NCI-H510A (cell line): ENCODE measurements around the gene OPCML.
A peak's percentile ranks its signal among the peaks of the same experiment; 100 is the strongest.

ENCODE experiments used
- DNase-seq: peaks from one replicate; lab custom pipeline; 2025; lab: John Stamatoyannopoulos, UW

Gene OPCML

GRCh38 chr11:132848336-132848735, 684.0 kb downstream of the OPCML start:
- no peak for DNase-seq

- DNase-seq = no peak
These were observed 686.2 kb downstream of the OPCML start for GRCh38 chr11:132846075-132846474.

DNA sequence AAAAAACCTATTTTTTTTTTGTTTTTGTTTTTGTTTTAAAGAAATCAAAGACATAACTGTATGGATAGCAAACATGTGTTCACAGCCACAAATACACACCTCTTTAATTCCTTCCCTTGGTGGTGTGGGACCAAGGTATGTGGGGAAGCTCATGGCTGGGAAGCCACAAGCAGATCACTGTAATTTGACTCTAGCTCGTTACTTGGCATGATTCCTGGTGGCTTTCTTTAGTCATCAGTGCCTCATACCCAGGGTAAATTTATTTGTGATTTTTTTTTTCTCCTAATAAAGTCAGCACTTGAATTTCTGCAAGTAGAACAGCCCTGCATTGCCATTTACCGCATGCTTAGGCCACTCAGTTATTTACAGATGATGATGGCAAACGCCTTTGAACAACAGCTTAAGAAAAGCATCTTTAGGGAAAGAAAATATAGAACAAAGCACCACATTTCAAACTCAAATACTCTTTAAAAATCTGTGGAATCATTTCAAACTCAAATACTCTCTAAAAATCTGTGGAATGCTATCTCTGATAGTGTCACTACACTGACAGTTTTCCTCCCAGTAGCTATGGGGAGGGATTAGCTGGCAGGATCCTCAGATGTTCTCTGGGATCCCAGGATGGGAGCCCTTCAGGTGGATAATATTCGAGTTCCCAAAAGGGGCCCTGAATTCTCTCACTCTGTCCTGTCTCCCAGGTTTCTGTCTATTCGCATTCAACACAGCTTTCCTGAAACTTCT, 687.2 kb downstream of the OPCML start:
- DNase-seq = peak; percentile 22

DNA sequence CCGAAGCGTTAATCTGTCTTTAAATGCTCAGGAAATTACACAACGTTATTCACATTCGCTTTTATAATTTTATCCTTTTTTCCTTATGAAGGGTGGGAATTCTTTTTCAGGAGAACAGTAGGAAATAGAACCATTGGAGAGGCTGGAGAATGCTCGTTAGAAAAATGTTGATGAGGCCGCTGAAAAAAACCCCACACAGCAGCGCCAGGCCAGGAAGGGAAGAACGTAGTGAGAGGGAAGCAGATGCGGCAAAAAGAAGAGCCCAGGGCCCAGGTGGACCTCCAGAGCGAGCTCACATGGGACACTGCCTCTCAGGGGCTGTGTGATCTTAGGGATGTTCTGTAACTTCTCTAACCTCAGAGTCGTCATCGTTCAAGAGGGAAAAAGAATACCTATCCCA, 691.6 kb downstream of the OPCML start:
- no peak for DNase-seq

GRCh38 chr11:132840191-132840590, 692.1 kb downstream of the OPCML start:
- no peak for DNase-seq

- DNase-seq = no peak
These were observed 692.9 kb downstream of the OPCML start for GRCh38 chr11:132839236-132839945.

GRCh38 chr11:132838627-132839026, 693.7 kb downstream of the OPCML start:
- no peak for DNase-seq

DNA sequence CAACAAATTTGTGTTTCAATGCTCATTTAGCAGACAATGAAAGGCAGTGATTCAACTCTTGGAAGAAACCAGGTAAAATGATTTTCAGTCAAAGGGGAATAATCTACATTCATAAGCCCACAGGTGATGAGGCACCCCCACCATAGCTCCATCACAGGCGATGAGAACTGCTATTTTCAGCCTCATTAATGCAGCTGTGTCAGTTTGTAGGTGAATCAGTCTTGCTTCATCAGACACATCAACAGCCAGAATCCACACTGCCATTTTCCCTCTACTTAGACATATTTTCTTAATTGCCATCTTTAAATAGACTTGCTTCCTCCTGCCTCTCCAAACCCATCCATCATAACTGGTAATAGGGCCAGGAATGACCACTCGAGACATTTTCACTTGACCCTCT, 701.0 kb downstream of the OPCML start:
- DNase-seq = no peak

DNA sequence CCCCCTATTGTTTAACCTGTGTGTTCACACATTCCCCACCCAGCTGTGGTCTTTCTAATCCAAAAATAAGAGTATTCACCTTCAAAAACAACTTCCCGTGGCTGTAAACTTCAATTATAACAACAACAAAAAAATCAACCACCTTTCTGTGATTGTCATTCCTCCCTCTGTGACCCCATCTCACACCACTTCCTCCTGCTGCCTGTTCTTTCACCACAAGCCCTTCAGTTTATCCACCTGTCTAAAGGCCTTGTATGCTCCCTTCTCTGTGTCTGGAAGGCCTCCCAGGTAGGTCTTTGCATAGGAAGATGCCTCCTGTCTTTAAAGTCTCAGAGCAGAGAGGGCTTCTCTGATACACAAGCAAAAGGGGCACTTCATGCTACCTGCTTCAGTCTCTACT, 707.7 kb downstream of the OPCML start:
- no peak for DNase-seq

GRCh38 chr11:132822276-132822675, 710.0 kb downstream of the OPCML start:
- DNase-seq = no peak

DNA sequence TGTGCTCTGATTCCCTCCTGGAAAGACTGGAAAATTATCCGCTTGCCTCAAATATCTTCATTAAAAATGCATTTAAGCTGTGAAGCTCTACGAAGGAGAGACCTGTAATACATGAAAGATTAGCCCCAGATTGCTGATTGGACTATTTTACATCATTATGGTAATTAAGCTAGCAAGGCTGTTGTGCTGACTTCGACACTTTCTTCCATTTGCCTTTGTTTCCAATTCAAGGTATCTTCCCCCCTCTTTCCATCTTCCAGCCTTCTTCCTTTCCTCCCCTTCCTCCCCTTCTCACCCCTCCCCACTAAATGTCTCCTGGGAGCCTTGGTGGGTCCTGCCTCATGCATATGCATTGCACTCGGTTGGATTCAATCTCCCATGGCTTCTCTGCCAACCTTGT, 710.8 kb downstream of the OPCML start:
- DNase-seq = no peak

DNA sequence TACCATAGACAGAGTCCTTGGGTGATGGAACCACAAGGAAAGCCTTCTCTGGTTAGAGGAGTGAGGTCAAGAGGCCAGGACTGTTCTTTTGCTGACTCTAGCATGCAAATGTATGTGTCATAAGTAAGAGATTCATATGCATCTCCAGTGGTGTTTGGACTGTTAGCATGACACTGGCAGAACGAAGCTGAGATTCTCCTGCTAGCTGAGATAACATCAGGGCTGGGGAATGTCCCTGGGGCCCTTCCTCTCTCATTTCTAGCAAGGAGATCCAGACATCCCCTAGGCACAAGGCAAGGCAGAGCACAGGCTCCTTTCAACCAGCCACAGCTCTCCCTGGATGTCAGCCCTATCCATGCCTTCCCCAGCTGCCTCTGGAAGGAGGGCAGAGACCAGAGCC, 711.3 kb downstream of the OPCML start:
- DNase-seq = no peak

DNA sequence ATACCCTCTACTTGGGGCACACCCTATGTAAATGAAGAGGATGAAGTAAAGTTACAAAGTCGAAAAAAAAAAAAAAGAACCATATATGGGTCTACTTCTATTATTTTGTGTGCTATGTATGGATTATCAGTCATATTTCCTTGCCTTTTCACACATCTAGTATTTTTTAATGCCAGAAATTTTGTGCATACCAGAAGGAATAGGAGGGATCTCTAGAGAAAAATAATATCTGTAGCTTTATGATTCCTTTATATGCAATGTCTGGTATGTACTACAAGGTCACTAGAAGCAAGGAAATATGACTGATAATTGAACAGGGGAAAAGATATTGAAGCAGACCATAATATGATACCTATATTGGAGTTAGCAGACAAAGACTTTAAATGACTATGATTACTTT, 713.4 kb downstream of the OPCML start:
- DNase-seq = no peak

DNA sequence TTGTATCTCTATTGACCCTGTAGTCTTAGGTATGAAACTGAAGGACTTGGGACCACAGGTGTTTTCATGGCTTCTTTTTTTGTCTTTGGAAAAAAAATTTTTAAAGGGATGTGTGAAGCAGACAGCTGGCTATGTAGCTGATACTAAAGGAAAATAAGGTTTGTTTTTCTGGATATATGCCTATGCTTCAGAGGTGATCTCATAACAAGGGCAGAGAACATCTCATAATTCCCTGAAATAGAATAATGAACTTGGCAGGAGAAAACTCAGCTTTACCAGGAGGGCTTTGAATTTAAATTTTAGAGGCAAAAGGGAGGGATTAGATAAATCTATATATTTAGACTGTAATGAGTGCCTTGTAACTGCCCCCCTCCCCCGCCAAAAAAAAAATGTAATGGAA, 714.9 kb downstream of the OPCML start:
- DNase-seq = no peak

GRCh38 chr11:132814410-132814809, 717.9 kb downstream of the OPCML start:
- DNase-seq = no peak

DNA sequence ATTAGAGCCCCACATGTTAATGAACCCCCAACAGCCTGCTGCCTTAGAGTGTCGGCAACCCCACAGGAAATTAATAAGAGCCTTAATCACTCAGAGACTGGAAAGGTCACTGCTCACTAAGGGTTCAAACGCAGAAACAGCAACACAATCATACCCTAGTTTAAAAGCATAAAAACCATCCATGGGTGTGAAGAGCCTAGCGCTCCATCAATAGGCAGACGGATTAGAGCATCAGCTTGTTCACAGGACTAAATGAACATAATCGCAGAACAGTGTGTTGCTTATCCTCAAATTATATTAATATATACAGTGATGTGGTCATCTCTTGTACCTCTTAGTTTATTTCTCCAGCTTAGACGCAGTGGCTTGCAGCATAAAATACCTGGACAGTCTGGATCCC, 720.7 kb downstream of the OPCML start:
- no peak for DNase-seq

GRCh38 chr11:132809070-132809469, 723.2 kb downstream of the OPCML start:
- no peak for DNase-seq

GRCh38 chr11:132804258-132804657, 728.0 kb downstream of the OPCML start:
- DNase-seq = no peak

DNA sequence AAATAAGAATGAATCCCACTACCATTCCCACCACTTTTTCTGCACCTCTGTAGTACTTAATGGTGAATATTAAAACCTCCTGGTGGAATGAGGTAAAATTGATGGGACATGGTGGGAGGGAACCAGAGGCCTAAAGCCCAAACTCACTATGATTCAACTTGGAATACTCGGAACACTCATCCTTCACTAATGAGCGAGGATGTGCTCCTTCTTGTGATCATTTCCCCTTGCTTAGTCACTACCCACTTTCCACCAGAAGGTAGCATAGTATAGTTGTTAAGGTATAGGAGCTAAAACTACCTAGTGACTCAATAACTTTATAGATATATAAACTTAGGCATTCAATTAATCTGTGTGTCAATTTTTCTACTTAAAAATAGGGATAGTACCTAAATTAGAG, 728.9 kb downstream of the OPCML start:
- no peak for DNase-seq

DNA sequence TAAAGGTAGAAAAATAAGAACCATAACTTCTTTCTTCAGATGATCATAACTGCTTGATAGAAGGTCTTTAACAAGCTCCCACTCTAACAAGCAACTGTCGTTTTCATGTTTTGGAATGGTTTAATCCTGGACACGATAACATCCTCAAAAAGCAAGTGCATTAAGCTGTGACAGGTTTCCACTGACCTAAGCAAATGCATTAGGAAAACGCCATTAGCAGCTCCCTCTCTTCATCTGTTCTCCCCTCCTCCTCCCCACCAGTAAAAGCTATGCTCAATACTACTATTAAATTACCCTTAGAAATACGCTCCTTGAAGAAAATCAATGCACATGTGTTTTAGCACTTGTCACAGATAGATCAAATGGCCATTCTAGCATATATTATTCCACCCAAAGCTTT, 729.4 kb downstream of the OPCML start:
- DNase-seq = no peak

DNA sequence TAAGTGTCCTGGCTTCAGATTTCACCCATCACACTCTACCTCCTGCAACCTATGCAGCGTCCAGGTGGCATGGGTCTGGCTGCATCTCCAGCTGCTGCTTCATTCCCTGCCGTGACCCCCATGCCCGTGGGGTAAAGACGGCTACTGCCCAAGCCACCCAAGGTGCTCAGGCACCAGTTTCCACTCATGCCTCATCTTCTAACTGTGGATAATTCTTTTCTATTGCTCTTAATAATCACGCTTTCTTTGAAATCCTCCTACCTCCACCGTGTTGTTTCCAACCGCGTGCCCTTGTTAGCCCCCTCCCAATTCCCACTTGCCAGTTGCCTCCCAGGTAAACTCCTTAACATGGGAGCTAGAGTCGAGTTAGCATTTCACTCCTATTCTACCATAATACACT, 738.5 kb downstream of the OPCML start:
- DNase-seq = no peak

DNA sequence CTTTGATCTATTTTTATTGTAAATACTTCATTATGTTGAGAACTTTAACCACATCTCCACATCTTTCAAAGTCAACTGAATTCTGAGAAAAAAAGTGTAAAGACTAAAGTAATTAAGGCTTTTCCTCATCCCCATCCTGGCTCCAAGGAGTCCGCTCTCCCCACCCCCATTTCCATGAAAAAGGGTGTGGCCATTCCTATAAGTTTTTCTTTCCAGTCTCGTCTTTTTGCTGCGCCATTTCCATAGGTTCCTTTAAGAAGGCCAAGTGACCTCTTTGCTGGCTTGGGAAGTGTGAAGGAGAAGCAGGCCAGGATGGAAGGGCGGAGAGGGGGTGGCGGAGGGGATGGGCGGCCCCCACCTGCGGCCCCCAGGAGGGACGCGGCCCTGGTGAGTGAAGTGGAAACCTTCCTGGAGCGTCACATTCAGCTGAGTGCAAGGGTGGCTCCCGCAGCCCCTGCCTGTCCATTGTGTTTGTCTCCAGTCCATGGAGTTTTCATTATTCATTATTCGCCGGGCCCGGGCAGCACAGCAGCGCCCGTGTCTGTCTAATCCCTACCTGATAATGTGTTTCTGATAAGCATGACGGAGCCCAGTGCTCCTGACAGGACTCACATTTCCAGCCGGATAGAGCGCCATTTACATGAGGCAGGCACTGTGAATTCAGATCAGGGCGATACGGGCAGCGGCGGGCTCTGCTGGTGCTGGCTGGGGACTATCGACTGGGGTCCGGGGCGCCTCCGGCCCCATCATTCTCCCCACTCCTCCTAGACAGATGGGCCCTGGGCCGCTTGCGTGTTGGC, 739.8 kb downstream of the OPCML start:
- no peak for DNase-seq

- DNase-seq = no peak
These were observed 741.3 kb downstream of the OPCML start for GRCh38 chr11:132790971-132791370.
